HepG2 (cell line): ENCODE data around the gene LRRIQ4. TPM values are rescaled to one million over a fixed set of nuclear protein-coding genes. Genes with fewer than 3 reads are reported as not detected.

Experiments used
- CBX5 ChIP-seq: sonication (generic); formaldehyde crosslinking; IDR thresholded peaks from 2 replicates; pipeline ENCODE4 v1.4.0; 2020; ENCODE audit warnings: missing genetic modification reagents, borderline replicate concordance
- CHD2 ChIP-seq: IDR thresholded peaks from 2 replicates; pipeline ENCODE4 v1.6.1; 2011; ENCODE audit warnings: low read depth, low read length, improper control_type of control experiment
- MTA1 ChIP-seq: sonication (generic); formaldehyde crosslinking; IDR thresholded peaks from 2 replicates; pipeline ENCODE4 v1.4.0; 2020; ENCODE audit warnings: missing genetic modification reagents, mild to moderate bottlenecking, borderline replicate concordance
- NFIB ChIP-seq: sonication (generic); formaldehyde crosslinking; IDR thresholded peaks from 2 replicates; pipeline ENCODE4 v1.9.0; 2021; ENCODE audit warnings: missing genetic modification reagents, mild to moderate bottlenecking, borderline replicate concordance
- NFYB ChIP-seq: sonication (generic); formaldehyde crosslinking; IDR thresholded peaks from 2 replicates; pipeline ENCODE4 v1.4.0; 2020; ENCODE audit warnings: missing genetic modification reagents
- NPAS2 ChIP-seq: sonication (generic); formaldehyde crosslinking; IDR thresholded peaks from 2 replicates; pipeline ENCODE4 v1.8.0; 2022; ENCODE audit warnings: mild to moderate bottlenecking, missing genetic modification reagents, borderline replicate concordance
- SATB2 ChIP-seq: sonication (generic); formaldehyde crosslinking; IDR thresholded peaks from 2 replicates; pipeline ENCODE4 v1.5.0; 2020; ENCODE audit warnings: missing genetic modification reagents
- ZBTB8A ChIP-seq: sonication (generic); formaldehyde crosslinking; IDR thresholded peaks from 2 replicates; pipeline ENCODE4 v1.4.0; 2020; ENCODE audit warnings: mild to moderate bottlenecking, low read depth, missing genetic modification reagents, borderline replicate concordance
- ZMYM3 ChIP-seq: sonication (generic); formaldehyde crosslinking; IDR thresholded peaks from 2 replicates; pipeline ENCODE4 v1.5.1; 2020; ENCODE audit warnings: mild to moderate bottlenecking, missing genetic modification reagents
- ZMYM4 ChIP-seq: sonication (generic); formaldehyde crosslinking; IDR thresholded peaks from 2 replicates; pipeline ENCODE4 v1.8.1; 2023; ENCODE audit warnings: mild to moderate bottlenecking, missing genetic modification reagents
- ZNF232 ChIP-seq: sonication (generic); formaldehyde crosslinking; IDR thresholded peaks from 2 replicates; pipeline ENCODE4 v1.4.0; 2020; ENCODE audit warnings: missing genetic modification reagents, borderline replicate concordance
- ZNF703 ChIP-seq: sonication (generic); formaldehyde crosslinking; IDR thresholded peaks from 2 replicates; pipeline ENCODE4 v1.5.1; 2020; ENCODE audit warnings: missing genetic modification reagents, mild to moderate bottlenecking, moderate library complexity, borderline replicate concordance
- polyA plus RNA-seq, 8 experiments: library from polyadenylated mRNA; depleted of rRNA in 3 of 8; stranded (reverse) in 7 of 8; unstranded in 1 of 8; fragments of >200 nt; fragmentation: Illumina TruSeq in 4 of 8; extraction: Trizol in 4 of 8; gene quantifications; 2 replicates each; pipeline versions ENCODE4 v1.2.1 to v1.2.3, GENCODE V29; 2011 to 2016; ENCODE audit warnings: low read depth in 4 of 8, missing spikeins in 1 of 8, mixed read lengths in 1 of 8; ENCODE audit not compliant: insufficient read depth in 1 of 8
- total RNA-seq, 5 experiments: library from RNA; depleted of rRNA; stranded (reverse); fragments of >200 nt; fragmentation: Illumina TruSeq; extraction: Trizol; gene quantifications; 2 replicates each; pipeline ENCODE4 v1.2.3, GENCODE V29; 2016; ENCODE audit warnings: low read depth in 1 of 5
- TF ChIP-seq, protein P1 (sequence below): sonication (generic); formaldehyde crosslinking; IDR thresholded peaks from 2 replicates; pipeline ENCODE4 v1.4.0; 2020; ENCODE audit warnings: missing genetic modification reagents
- TF ChIP-seq, protein P2 (sequence below): IDR thresholded peaks from 2 replicates; pipeline ENCODE4 v1.4.0; 2020; ENCODE audit warnings: mild to moderate bottlenecking, missing genetic modification reagents
- TF ChIP-seq, protein P3 (sequence below): IDR thresholded peaks from 2 replicates; pipeline ENCODE4 v1.6.1; 2016; ENCODE audit warnings: low read depth, control low read depth
- TF ChIP-seq, protein P4 (sequence below): sonication (generic); formaldehyde crosslinking; conservative IDR thresholded peaks from 2 replicates; pipeline ENCODE4 v1.8.1; 2023; ENCODE audit warnings: missing genetic modification reagents

Gene LRRIQ4
- total and polyA plus RNA-seq, 2 of the 13 experiments (the other 11 are each of a cell fraction or from before 2014, with no cell fraction given), result not detected

DNA sequence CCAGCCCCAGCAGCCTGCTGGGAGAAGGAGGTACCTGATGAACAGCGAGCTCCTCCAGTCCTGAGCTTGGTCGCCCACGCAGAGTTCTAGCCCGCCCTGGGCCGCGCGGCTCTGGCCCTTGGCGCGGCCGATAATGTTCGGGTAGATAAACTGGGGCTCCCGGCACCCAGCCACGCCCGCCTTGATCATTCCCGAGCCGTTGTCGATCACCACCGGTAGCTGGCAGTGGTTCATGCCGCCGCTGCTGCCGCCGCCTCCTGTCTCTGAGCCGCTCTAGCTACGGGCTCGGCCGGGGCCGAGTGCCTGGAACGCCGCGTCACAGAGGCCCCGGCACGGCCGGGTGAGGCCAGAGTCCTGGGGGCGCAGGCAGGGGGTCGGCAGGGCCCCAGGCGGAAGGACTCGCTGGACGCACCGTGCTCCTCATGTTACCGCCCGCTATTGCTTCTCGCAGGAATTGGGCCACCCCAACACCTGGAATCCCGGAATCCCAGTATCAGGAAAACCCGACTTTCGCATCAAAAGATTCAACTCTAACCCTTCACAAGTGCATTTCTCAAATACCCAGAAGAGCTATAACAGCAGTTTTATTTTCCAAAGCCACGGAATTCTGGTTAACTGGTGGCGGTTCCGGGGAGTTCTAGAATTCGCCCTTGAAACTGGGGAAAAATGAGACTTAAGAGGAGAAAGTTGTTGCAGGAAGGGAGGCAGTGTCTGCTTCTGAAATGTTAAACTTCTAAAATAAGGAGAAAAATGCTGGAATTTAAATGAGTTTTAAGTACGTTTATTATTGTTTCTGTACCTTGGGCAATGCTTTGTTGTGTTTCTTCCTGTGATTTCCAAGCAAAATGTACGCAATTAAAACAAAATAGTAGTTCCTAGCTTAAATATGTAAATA, 43.1 kb upstream of the LRRIQ4 start, which contains the start of gene ACTRT3 (continued):
- TF ChIP-seq, protein P1, sequence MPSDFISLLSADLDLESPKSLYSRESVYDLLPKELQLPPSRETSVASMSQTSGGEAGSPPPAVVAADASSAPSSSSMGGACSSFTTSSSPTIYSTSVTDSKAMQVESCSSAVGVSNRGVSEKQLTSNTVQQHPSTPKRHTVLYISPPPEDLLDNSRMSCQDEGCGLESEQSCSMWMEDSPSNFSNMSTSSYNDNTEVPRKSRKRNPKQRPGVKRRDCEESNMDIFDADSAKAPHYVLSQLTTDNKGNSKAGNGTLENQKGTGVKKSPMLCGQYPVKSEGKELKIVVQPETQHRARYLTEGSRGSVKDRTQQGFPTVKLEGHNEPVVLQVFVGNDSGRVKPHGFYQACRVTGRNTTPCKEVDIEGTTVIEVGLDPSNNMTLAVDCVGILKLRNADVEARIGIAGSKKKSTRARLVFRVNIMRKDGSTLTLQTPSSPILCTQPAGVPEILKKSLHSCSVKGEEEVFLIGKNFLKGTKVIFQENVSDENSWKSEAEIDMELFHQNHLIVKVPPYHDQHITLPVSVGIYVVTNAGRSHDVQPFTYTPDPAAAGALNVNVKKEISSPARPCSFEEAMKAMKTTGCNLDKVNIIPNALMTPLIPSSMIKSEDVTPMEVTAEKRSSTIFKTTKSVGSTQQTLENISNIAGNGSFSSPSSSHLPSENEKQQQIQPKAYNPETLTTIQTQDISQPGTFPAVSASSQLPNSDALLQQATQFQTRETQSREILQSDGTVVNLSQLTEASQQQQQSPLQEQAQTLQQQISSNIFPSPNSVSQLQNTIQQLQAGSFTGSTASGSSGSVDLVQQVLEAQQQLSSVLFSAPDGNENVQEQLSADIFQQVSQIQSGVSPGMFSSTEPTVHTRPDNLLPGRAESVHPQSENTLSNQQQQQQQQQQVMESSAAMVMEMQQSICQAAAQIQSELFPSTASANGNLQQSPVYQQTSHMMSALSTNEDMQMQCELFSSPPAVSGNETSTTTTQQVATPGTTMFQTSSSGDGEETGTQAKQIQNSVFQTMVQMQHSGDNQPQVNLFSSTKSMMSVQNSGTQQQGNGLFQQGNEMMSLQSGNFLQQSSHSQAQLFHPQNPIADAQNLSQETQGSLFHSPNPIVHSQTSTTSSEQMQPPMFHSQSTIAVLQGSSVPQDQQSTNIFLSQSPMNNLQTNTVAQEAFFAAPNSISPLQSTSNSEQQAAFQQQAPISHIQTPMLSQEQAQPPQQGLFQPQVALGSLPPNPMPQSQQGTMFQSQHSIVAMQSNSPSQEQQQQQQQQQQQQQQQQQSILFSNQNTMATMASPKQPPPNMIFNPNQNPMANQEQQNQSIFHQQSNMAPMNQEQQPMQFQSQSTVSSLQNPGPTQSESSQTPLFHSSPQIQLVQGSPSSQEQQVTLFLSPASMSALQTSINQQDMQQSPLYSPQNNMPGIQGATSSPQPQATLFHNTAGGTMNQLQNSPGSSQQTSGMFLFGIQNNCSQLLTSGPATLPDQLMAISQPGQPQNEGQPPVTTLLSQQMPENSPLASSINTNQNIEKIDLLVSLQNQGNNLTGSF (CRISPR knock-in tag), result no peak
- TF ChIP-seq, protein P2, sequence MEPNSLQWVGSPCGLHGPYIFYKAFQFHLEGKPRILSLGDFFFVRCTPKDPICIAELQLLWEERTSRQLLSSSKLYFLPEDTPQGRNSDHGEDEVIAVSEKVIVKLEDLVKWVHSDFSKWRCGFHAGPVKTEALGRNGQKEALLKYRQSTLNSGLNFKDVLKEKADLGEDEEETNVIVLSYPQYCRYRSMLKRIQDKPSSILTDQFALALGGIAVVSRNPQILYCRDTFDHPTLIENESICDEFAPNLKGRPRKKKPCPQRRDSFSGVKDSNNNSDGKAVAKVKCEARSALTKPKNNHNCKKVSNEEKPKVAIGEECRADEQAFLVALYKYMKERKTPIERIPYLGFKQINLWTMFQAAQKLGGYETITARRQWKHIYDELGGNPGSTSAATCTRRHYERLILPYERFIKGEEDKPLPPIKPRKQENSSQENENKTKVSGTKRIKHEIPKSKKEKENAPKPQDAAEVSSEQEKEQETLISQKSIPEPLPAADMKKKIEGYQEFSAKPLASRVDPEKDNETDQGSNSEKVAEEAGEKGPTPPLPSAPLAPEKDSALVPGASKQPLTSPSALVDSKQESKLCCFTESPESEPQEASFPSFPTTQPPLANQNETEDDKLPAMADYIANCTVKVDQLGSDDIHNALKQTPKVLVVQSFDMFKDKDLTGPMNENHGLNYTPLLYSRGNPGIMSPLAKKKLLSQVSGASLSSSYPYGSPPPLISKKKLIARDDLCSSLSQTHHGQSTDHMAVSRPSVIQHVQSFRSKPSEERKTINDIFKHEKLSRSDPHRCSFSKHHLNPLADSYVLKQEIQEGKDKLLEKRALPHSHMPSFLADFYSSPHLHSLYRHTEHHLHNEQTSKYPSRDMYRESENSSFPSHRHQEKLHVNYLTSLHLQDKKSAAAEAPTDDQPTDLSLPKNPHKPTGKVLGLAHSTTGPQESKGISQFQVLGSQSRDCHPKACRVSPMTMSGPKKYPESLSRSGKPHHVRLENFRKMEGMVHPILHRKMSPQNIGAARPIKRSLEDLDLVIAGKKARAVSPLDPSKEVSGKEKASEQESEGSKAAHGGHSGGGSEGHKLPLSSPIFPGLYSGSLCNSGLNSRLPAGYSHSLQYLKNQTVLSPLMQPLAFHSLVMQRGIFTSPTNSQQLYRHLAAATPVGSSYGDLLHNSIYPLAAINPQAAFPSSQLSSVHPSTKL (CRISPR knock-in tag), result 0 out of 2 replicates have a peak, but pooled peaks have one; percentile 42
- TF ChIP-seq, protein P3, sequence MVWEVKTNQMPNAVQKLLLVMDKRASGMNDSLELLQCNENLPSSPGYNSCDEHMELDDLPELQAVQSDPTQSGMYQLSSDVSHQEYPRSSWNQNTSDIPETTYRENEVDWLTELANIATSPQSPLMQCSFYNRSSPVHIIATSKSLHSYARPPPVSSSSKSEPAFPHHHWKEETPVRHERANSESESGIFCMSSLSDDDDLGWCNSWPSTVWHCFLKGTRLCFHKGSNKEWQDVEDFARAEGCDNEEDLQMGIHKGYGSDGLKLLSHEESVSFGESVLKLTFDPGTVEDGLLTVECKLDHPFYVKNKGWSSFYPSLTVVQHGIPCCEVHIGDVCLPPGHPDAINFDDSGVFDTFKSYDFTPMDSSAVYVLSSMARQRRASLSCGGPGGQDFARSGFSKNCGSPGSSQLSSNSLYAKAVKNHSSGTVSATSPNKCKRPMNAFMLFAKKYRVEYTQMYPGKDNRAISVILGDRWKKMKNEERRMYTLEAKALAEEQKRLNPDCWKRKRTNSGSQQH (CRISPR knock-in tag), result no peak
- TF ChIP-seq, protein P4, sequence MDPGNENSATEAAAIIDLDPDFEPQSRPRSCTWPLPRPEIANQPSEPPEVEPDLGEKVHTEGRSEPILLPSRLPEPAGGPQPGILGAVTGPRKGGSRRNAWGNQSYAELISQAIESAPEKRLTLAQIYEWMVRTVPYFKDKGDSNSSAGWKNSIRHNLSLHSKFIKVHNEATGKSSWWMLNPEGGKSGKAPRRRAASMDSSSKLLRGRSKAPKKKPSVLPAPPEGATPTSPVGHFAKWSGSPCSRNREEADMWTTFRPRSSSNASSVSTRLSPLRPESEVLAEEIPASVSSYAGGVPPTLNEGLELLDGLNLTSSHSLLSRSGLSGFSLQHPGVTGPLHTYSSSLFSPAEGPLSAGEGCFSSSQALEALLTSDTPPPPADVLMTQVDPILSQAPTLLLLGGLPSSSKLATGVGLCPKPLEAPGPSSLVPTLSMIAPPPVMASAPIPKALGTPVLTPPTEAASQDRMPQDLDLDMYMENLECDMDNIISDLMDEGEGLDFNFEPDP (CRISPR knock-in tag), result no peak
- peak; percentile 70 for TF ChIP-seq CHD2
- no peak for TF ChIP-seq NFIB
- no peak for TF ChIP-seq CBX5 (CRISPR knock-in tag)
- no peak for TF ChIP-seq SATB2 (CRISPR knock-in tag)
- TF ChIP-seq ZBTB8A, result no peak
- TF ChIP-seq ZNF703 (CRISPR knock-in tag), result no peak
- TF ChIP-seq ZMYM3 (CRISPR knock-in tag), result 0 out of 2 replicates have a peak, but pooled peaks have one; percentile 35
- TF ChIP-seq ZMYM4 (CRISPR knock-in tag), result peak; percentile 63
- TF ChIP-seq MTA1, result peak; percentile 51; the same call in 1 of the 2 replicates
- TF ChIP-seq NPAS2, result no peak
- no peak for TF ChIP-seq NFYB (CRISPR knock-in tag)
- 0 out of 2 replicates have a peak, but pooled peaks have one; percentile 36 for TF ChIP-seq ZNF232
